Measurements from ENCODE around the gene ZNF292. TPM values are rescaled to one million over a fixed set of nuclear protein-coding genes. Genes with fewer than 3 reads are reported as not detected.

The ZNF292 gene
- total RNA-seq, 2 donors from 2014 or later, result 19.0 to 19.7 TPM

- DNase-seq (ENCODE audit: low spot score), result no peak
Observed at GRCh38 chr6:87241304-87241703, 85.9 kb downstream of the ZNF292 start.

GRCh38 chr6:87242311-87242710, 86.9 kb downstream of the ZNF292 start:
- peaks cover 36% of the 10 kb centered on the region for H3K36me3 ChIP-seq
- H3K27ac ChIP-seq, result no peak overlapping the region
- H3K9me3 ChIP-seq, result no peaks in the 10 kb centered on the region
- H3K4me1 ChIP-seq, result no peaks in the 10 kb centered on the region
- H3K27me3 ChIP-seq, result no peaks in the 10 kb centered on the region
- no peak for DNase-seq (ENCODE audit: low spot score)
- no peak for TF ChIP-seq CTCF (IDR thresholded peaks at IDR 0.05)
- H3K4me3 ChIP-seq, result no peak overlapping the region

More at GRCh38 chr6:87241304-87241703, 85.9 kb downstream of the ZNF292 start:
- Histone ChIP-seq H3K4me1 (no peaks in the 10 kb centered on the region), H3K4me3 (no peak overlapping the region), H3K9me3 (no peaks in the 10 kb centered on the region), H3K36me3 (peaks cover 26% of the 10 kb centered on the region), H3K27me3 (no peaks in the 10 kb centered on the region), H3K27ac (no peak overlapping the region)
- no peak for TF ChIP-seq CTCF (IDR thresholded peaks at IDR 0.05)

GRCh38 chr6:87243812-87244211, 88.4 kb downstream of the ZNF292 start:
- no peak for DNase-seq (ENCODE audit: low spot score)
- Histone ChIP-seq H3K4me1 (no peaks in the 10 kb centered on the region), H3K27me3 (no peaks in the 10 kb centered on the region), H3K36me3 (peaks cover 48% of the 10 kb centered on the region), H3K4me3 (no peak overlapping the region), H3K27ac (no peak overlapping the region), H3K9me3 (no peaks in the 10 kb centered on the region)
- TF ChIP-seq CTCF (IDR thresholded peaks at IDR 0.05), result no peak

GRCh38 chr6:87244380-87244779, 89.0 kb downstream of the ZNF292 start:
- Histone ChIP-seq H3K4me3 (no peak overlapping the region), H3K9me3 (no peaks in the 10 kb centered on the region), H3K27ac (no peak overlapping the region), H3K27me3 (no peaks in the 10 kb centered on the region), H3K36me3 (peaks cover 52% of the 10 kb centered on the region), H3K4me1 (no peaks in the 10 kb centered on the region)
- TF ChIP-seq CTCF (IDR thresholded peaks at IDR 0.05), result no peak
- DNase-seq (ENCODE audit: low spot score), result no peak

- Histone ChIP-seq H3K27me3 (no peaks in the 10 kb centered on the region), H3K27ac (no peak overlapping the region), H3K36me3 (peaks cover 42% of the 10 kb centered on the region), H3K4me3 (no peak overlapping the region), H3K9me3 (no peaks in the 10 kb centered on the region), H3K4me1 (no peaks in the 10 kb centered on the region)
- TF ChIP-seq CTCF (IDR thresholded peaks at IDR 0.05), result no peak
- DNase-seq (ENCODE audit: low spot score), result no peak
Observed at GRCh38 chr6:87250019-87250418, 94.7 kb downstream of the ZNF292 start.

GRCh38 chr6:87251225-87251624, 95.9 kb downstream of the ZNF292 start:
- Histone ChIP-seq H3K4me3 (no peak overlapping the region), H3K9me3 (no peaks in the 10 kb centered on the region), H3K27me3 (no peaks in the 10 kb centered on the region), H3K27ac (no peak overlapping the region), H3K4me1 (no peaks in the 10 kb centered on the region), H3K36me3 (peaks cover 52% of the 10 kb centered on the region)
- no peak for DNase-seq (ENCODE audit: low spot score)
- no peak for TF ChIP-seq CTCF (IDR thresholded peaks at IDR 0.05)
